Anterior cingulate cortex (tissue), 58 donors: ENCODE measurements around the gene RALGAPB.
"Not testable (repeated sequence)": the region's sequence is repeated elsewhere in the genome, so short reads cannot be mapped to it uniquely, and the experiment has no call there.

Experiments
- DNase-seq, 58 donors: peaks; one replicate each; lab custom pipeline; 2025; lab: John Stamatoyannopoulos, UW

RALGAPB gene

GRCh38 chr20:38472513-38473366 is at the start of gene RALGAPB:
Gene RALGAPB, plus strand, starts transcription at chr20:38472843. Its CDS starts 15,590 bp downstream, at chr20:38488433.
- peak; percentile 61 to 99 (median 96) for DNase-seq

- peak in 2 of 58 donors; percentile 12 to 53 for DNase-seq
Measured at GRCh38 chr20:38423541-38423940, 49.1 kb upstream of the RALGAPB start.

- no peak for DNase-seq
Measured at GRCh38 chr20:38424401-38424800, 48.2 kb upstream of the RALGAPB start.

- peak in 13 of 58 donors; percentile 12 to 58 (median 25) for DNase-seq
Measured at GRCh38 chr20:38426006-38426897, 46.4 kb upstream of the RALGAPB start.

DNA sequence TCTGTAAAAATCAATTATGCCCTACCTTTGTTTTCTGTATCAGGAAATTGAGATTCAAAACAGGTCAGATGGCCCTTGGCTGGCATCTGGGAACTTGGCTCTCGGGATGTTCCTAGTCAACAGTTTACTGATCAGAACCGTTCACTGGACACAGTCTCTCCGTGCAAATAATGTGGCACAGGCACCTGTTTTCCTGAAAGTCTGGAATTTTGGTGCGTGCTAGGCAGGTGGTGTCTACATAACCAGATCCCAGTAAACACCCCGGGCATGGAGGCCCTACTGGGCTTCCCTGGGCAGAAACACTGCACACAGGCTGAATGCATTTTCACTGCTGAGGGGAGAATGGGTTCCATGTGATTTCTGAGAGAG is 45.0 kb upstream of the RALGAPB start:
- DNase-seq, result no peak

GRCh38 chr20:38428800-38429199 is 43.8 kb upstream of the RALGAPB start:
- no peak for DNase-seq

DNA sequence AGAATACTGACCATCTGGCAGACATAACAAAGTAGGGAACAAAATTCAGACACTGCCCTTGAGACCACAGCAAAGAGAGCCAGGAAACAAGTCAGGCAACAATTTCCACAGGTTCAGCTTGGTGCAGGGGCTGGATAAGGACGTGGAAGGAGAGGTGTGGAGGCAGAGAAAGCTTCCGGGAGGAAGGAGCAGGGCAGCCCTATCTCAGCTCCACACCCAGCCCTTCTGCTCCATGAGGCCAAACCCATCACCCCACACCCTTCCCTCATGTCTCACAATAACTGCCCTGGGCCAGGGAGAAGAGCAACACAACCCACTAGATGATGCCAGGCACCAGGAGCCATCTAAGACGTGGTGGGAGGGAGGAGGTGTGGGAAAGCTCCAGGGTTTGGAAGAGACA is 43.3 kb upstream of the RALGAPB start:
- DNase-seq, result no peak

DNA sequence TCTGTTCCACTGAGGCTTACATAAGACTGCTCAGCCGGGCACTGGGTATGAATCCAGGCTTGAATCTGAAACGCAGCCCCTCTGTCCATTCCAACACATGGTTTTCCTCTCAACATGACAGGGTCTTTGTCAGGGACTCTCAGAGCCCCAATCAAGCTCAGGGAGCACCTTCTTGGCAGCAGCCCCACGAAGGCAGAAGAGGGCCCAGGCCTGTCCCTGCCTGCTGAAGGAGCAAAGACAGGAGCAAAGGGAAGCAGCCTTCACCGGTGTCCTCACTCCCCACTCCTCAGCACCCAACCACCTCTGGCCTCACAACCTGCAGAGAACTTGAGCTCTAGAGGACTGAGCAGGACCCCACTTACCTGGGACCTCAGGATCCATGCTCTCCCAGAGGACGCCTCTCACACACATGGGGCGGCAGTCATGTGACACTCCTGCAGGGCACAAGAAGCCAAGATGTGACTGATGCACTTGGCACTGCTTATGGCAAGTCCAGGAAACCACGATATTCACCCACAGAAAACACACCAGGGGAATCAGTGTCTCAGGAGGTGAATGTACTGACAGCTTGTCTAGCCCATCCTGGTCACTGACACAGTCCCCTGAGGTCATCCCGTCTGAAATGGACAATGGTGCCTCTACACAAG is 41.8 kb upstream of the RALGAPB start:
- DNase-seq, result no peak

GRCh38 chr20:38432292-38432691 is 40.4 kb upstream of the RALGAPB start:
- DNase-seq, result no peak

GRCh38 chr20:38432870-38433269 is 39.8 kb upstream of the RALGAPB start:
- DNase-seq, result not testable (repeated sequence)

DNA sequence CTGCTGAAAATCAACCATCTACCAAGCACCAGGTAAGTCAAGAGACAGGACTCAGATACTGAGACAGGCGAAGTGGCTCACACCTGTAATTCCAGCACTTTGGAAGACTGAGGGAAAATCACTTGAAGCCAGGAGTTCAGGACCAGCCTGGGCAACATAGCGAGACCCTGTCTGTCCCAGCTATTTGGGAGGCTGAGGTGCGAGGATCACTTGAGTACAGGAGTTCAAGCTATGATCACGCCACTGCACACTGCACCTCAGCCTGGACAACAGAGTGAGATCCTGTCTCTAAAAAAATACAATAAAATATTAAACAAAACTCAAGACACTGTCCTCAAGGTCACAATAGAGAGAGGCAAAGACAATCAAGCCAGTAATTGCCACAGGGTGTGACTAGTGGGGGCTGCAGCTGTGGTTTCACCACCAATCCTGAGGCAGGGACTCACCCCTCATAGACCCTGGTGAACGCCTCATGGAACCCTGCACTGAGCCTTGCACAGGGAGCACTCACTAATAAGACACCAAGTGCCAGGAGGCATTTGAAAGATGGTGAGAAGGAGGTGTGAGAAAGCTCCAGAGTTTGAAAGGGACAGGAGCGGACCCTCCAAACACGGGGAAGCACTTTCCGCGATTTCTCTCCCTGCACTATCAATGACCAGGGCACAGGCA is 39.2 kb upstream of the RALGAPB start:
- no peak for DNase-seq

- DNase-seq, result peak in 2 of 58 donors; percentile 7 to 30
Measured at GRCh38 chr20:38434301-38434741, 38.3 kb upstream of the RALGAPB start.

GRCh38 chr20:38434770-38435554 is 37.7 kb upstream of the RALGAPB start, which contains the start of gene SNHG17:
Gene SNHG17, minus strand, starts transcription at chr20:38435328.
- DNase-seq, result peak in 56 of 58 donors; percentile 12 to 95 (median 79)

- no peak for DNase-seq
Measured at GRCh38 chr20:38435555-38435939, 37.1 kb upstream of the RALGAPB start.

DNA sequence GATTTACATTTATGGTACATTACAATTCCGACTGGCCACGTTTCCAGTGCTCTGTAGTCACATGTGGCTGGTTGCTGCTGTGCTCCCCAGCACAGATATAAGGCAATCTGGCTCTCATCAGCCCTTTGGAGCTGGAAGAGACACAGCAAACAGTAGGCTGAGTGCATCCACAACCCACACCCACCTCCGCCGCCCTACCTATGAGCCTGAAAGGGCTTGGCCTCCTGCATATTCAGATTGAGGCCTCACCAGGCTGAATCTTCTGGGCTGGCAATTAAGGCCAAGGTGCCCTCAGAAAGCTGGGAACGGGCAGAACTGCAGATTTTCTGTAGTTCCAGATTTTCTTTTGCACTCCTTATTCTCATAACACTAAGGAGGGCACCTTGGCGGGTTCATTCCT is 34.8 kb upstream of the RALGAPB start:
- DNase-seq, result no peak

- DNase-seq, result not testable (repeated sequence)
Measured at GRCh38 chr20:38441110-38441509, 31.5 kb upstream of the RALGAPB start.

- DNase-seq, result no peak
Measured at GRCh38 chr20:38441916-38442315, 30.7 kb upstream of the RALGAPB start.

GRCh38 chr20:38445381-38445796 is 27.3 kb upstream of the RALGAPB start:
- DNase-seq, result no peak

DNA sequence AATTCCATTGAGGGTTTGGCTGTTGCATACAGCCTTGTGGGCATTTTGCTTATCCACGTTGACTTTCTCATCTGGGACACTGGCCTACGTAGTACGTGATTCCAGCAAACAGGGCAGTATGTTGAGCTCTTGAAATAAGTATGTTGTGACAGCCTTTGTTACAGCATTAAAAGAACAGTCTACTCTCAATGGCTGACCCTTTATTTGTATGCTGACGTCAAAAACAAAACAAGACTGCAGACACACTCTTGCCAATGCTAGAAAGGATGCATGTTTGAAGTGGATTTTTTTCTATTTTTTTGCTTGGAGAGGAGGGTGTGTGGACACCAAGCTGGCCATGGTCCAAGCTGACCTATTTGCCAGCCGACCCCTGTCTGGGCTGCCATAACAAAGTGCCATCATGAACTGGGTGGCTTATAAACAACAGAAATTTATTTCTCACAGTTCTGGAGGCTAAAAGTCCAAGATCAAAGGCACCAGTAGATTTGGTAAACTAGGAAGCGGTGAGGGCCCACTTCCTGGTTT is 26.7 kb upstream of the RALGAPB start:
- DNase-seq, result no peak
